ENCODE data around the gene FBN1.
A peak's percentile ranks its signal among the peaks of the same experiment; 100 is the strongest.

FBN1 gene

GRCh38 chr15:48642795-48643194 is 2.7 kb downstream of the FBN1 start (continued):
- TF ChIP-seq ZNF513 (tag by site-specific recombination; IDR thresholded peaks at IDR 0.05) (no peak), ZNF366 (tag by site-specific recombination; conservative IDR thresholded peaks at IDR 0.05) (no peak)

- no peak overlapping the region for H3K4me3 ChIP-seq (ENCODE audit: low read depth, low read length)
Measured at GRCh38 chr15:48641416-48641815, 4.1 kb downstream of the FBN1 start.

More at GRCh38 chr15:48641416-48641815, 4.1 kb downstream of the FBN1 start:
- H3K4me1 ChIP-seq (ENCODE audit: control insufficient read depth, insufficient read depth, low read length) = no peaks in the 10 kb centered on the region
- CTCF ChIA-PET = interaction anchor here (0.6 kb wide), 1 partner anchor 115 kb away, joined by 5 read pairs; no protein-coding TSS in a partner anchor
- no peaks in the 10 kb centered on the region for H3K36me3 ChIP-seq (ENCODE audit: control insufficient read depth in 2 of 2, insufficient read depth in 1 of 2, low read length in 2 of 2)
- POLR2A ChIA-PET = no interaction called here
- no peak overlapping the region for H3K27ac ChIP-seq (ENCODE audit: extremely low read depth, low read depth, low read length)
- no peaks in the 10 kb centered on the region for H3K9me3 ChIP-seq (ENCODE audit: control insufficient read depth, insufficient read depth, low read depth, low read length)
- TF ChIP-seq KLF16 (tag by site-specific recombination; IDR thresholded peaks at IDR 0.05) = no peak
- no peak for TF ChIP-seq ZNF280D (tag by site-specific recombination; IDR thresholded peaks at IDR 0.05)
- TF ChIP-seq ZNF777 (tag by site-specific recombination; IDR thresholded peaks at IDR 0.05; ENCODE audit: borderline replicate concordance) = no peak
- TF ChIP-seq ZNF645 (tag by site-specific recombination; IDR thresholded peaks at IDR 0.05) = no peak
- TF ChIP-seq BCL11B (tag by site-specific recombination; IDR thresholded peaks at IDR 0.05; ENCODE audit: low read depth) = no peak
- TF ChIP-seq ZNF48 (tag by site-specific recombination; IDR thresholded peaks at IDR 0.05) = no peak
- no peak for TF ChIP-seq PBX3 (CRISPR knock-in tag; IDR thresholded peaks at IDR 0.05)
- TF ChIP-seq YY1 (tag by site-specific recombination; IDR thresholded peaks at IDR 0.05) = no peak
- no peak for TF ChIP-seq ZNF639 (tag by site-specific recombination; IDR thresholded peaks at IDR 0.05)
- no peak for TF ChIP-seq ZNF596 (tag by site-specific recombination; IDR thresholded peaks at IDR 0.05)
- TF ChIP-seq ZFP3 (tag by site-specific recombination; IDR thresholded peaks at IDR 0.05; ENCODE audit: low read depth) = no peak
- peak; percentile 33 for TF ChIP-seq ZNF654 (tag by site-specific recombination; IDR thresholded peaks at IDR 0.05; ENCODE audit: low read depth)
- TF ChIP-seq ZNF10 (tag by site-specific recombination; IDR thresholded peaks at IDR 0.05) = 0 out of 2 replicates have a peak, but pooled peaks have one; percentile 13
- TF ChIP-seq ZNF133 (tag by site-specific recombination; IDR thresholded peaks at IDR 0.05) = no peak

Data from HEK293 (cell line).